Right atrium auricular region (tissue), 2 donors: Measurements from ENCODE around the gene DNAI1. TPM values are rescaled to one million over a fixed set of nuclear protein-coding genes. Genes with fewer than 3 reads are reported as not detected.
A peak's percentile ranks its signal among the peaks of the same experiment; 100 is the strongest.

ENCODE experiments used
- DNase-seq: peaks from one replicate; pipeline ENCODE4 v3.0.0-alpha.2; 2019; ENCODE audit warnings: low spot score
- H3K27ac ChIP-seq, 2 donors: fragments of 200-600 bp; sonication (generic); 1 replicate in 1 of 2; 2 replicates in 1 of 2; pipeline ENCODE4 v1.5.1; 2016 to 2019
- H3K27me3 ChIP-seq, 2 donors: fragments of 200-600 bp; sonication (generic); one replicate each; pipeline versions ENCODE4 v1.5.1 to v1.6.0; 2017 to 2019
- H3K36me3 ChIP-seq: fragments of 200-600 bp; sonication (generic); one replicate; pipeline ENCODE4 v1.5.1; 2016
- H3K4me1 ChIP-seq, 2 donors: fragments of 200-600 bp; sonication (generic); one replicate each; pipeline versions ENCODE4 v1.5.1 to v1.6.0; 2017 to 2019
- H3K4me3 ChIP-seq, 2 donors: fragments of 200-600 bp; sonication (generic); 1 replicate in 1 of 2; 2 replicates in 1 of 2; pipeline ENCODE4 v1.5.1; 2017 to 2019; ENCODE audit warnings: mild to moderate bottlenecking in 1 of 2, moderate library complexity in 1 of 2
- H3K9me3 ChIP-seq, 2 donors: fragments of 200-600 bp; sonication (generic); one replicate each; pipeline ENCODE4 v1.5.1; 2019
- total RNA-seq, 2 donors: library from RNA; depleted of rRNA; stranded (reverse); fragments of >200 nt; gene quantifications; one replicate each; pipeline ENCODE4 v1.1.0, GENCODE V29; 2016
- TF ChIP-seq, protein P1 (sequence below), 2 donors: fragments of 200-600 bp; sonication (generic); IDR thresholded peaks; one replicate each; pipeline ENCODE4 v1.5.1; 2019; ENCODE audit warnings: antibody characterized with exemption in 2 of 2

The DNAI1 gene
- total RNA-seq, 2 donors from 2014 or later, result not detected

DNA sequence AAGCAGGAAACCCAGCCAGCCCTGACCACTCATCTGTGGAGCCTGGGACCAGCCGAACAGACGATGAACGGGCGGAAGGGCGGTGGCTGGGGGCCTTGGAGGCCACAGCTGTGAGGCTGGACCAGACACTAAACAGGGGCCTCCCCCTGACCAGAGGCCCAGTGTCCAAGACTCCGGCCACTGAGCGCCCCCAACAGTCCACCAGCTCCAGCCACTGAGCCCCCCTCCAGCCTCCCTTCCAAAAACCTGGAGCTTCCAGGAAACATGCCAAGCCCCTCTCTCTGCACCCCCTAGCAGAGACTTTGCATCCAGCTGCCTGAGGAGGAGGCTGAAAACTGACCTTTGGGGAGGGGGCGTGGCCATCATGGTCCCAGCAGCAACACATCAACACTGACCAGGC, 107.7 kb downstream of the DNAI1 start:
- no peak overlapping the region for H3K4me3 ChIP-seq
- no peak for DNase-seq
- peaks cover 0 to 41% of the 10 kb centered on the region in 2 donors for H3K4me1 ChIP-seq
- H3K9me3 ChIP-seq, result no peaks in the 10 kb centered on the region
- H3K27ac ChIP-seq, result no peak overlapping the region
- H3K27me3 ChIP-seq, result no peaks in the 10 kb centered on the region
- TF ChIP-seq, protein P1, sequence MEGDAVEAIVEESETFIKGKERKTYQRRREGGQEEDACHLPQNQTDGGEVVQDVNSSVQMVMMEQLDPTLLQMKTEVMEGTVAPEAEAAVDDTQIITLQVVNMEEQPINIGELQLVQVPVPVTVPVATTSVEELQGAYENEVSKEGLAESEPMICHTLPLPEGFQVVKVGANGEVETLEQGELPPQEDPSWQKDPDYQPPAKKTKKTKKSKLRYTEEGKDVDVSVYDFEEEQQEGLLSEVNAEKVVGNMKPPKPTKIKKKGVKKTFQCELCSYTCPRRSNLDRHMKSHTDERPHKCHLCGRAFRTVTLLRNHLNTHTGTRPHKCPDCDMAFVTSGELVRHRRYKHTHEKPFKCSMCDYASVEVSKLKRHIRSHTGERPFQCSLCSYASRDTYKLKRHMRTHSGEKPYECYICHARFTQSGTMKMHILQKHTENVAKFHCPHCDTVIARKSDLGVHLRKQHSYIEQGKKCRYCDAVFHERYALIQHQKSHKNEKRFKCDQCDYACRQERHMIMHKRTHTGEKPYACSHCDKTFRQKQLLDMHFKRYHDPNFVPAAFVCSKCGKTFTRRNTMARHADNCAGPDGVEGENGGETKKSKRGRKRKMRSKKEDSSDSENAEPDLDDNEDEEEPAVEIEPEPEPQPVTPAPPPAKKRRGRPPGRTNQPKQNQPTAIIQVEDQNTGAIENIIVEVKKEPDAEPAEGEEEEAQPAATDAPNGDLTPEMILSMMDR (IDR thresholded peaks at IDR 0.05), result no peak
- no peaks in the 10 kb centered on the region for H3K36me3 ChIP-seq

DNA sequence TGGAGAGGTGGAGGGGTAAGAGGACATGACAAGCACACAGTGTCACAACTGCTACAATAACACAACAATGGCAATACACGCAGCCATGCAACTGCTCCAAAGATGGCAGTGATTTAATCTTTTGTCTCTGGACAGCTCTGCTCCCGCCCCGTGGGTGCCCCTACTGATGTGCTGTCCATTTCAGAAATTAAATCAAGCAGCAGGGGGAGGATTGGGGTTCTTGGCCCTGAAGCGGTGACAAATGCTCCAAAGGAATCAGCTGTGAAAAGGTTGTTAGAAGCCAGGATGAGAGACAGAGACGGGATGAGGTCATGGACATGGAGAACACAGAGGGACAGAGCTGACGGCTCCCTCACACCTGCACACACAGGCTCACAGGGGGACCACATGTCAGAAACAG, 108.4 kb downstream of the DNAI1 start:
- Histone ChIP-seq H3K9me3 (no peaks in the 10 kb centered on the region), H3K4me3 (no peak overlapping the region), H3K36me3 (no peaks in the 10 kb centered on the region), H3K4me1 (peaks cover 0 to 35% of the 10 kb centered on the region in 2 donors), H3K27me3 (no peaks in the 10 kb centered on the region), H3K27ac (peak overlapping the region in 1 of 2 donors; percentile 60)
- no peak for DNase-seq
- TF ChIP-seq, protein P1 (IDR thresholded peaks at IDR 0.05), result no peak

DNA sequence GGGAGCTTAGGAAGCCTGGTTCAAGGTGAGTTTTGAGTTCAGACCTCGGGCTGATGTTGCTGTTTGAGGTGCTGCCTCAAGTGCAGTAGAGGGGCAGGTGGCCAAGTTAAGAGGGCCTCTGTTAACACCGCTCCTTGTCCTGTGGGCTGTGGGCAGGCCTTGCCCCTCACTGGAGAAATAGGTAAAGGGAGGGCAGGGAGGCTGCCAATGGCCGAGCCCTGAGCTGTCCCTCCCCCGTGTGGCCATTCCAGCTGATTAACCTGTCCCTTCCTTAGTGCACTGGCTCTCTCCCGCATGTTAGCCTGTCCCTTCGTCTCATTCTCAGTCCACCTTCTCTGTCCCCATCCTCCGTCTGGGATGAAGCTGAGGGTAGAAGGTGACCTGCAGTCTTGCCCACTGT, 109.5 kb downstream of the DNAI1 start:
- TF ChIP-seq, protein P1 (IDR thresholded peaks at IDR 0.05), result no peak
- no peak overlapping the region for H3K4me3 ChIP-seq
- no peaks in the 10 kb centered on the region for H3K36me3 ChIP-seq
- no peak for DNase-seq
- H3K4me1 ChIP-seq, result peaks cover 0 to 35% of the 10 kb centered on the region in 2 donors
- H3K27ac ChIP-seq, result peak overlapping the region in 1 of 2 donors; percentile 60
- no peaks in the 10 kb centered on the region for H3K27me3 ChIP-seq
- no peaks in the 10 kb centered on the region for H3K9me3 ChIP-seq

DNA sequence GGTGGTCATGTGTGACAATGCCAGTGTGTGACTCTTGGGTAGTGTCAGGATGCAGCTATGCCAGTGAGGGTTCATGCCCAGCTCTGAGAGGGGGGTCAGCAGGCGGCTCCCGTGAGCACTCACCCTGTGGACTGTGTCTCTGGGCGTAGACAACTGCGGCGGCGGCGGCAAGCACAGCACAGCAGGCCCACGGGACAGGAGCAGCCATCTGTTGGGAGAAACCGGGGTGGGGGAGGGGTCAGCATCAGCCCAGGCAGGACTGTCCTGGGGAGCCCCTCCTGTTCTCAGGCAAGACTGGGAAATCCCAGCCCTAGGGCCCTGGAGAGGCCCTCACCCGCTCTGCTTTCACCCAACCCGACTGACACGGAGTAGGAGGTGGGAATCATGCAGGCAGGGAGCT, 110.2 kb downstream of the DNAI1 start:
- H3K4me3 ChIP-seq, result no peak overlapping the region
- H3K27me3 ChIP-seq, result no peaks in the 10 kb centered on the region
- peaks cover 0 to 35% of the 10 kb centered on the region in 2 donors for H3K4me1 ChIP-seq
- no peaks in the 10 kb centered on the region for H3K9me3 ChIP-seq
- TF ChIP-seq, protein P1 (IDR thresholded peaks at IDR 0.05), result no peak
- no peak for DNase-seq
- H3K27ac ChIP-seq, result no peak overlapping the region
- H3K36me3 ChIP-seq, result no peaks in the 10 kb centered on the region

DNA sequence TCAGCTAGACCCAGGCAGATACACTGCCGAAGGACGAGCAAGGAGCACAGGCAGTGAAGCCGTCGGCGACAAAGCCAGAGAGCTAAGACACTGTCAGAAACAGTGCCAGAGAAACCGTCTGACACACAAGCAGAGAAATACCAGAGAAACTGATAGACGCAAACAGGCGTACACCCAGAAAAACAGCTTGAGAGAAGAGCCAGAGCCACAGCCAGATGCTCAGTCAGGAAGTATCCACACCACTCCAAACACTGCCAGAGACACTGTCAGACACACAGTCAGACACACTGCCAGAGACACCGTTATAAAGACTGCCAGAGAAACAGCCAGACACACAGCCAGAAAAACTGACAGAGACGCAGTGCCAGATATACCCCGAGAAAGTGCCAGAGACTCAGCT, 111.8 kb downstream of the DNAI1 start:
- Histone ChIP-seq H3K27me3 (no peaks in the 10 kb centered on the region), H3K4me3 (no peak overlapping the region), H3K36me3 (no peaks in the 10 kb centered on the region), H3K9me3 (no peaks in the 10 kb centered on the region), H3K27ac (peak overlapping the region in 1 of 2 donors; percentile 23), H3K4me1 (peaks cover 0 to 35% of the 10 kb centered on the region in 2 donors)
- TF ChIP-seq, protein P1 (IDR thresholded peaks at IDR 0.05), result no peak
- no peak for DNase-seq

Other genes with a start within 250 kb of the DNAI1 start
- gene KIF24, start 129.5 kb upstream of the DNAI1 start, total RNA-seq, result under 1 TPM; 0.43 to 0.52 TPM
- gene NUDT2, start 129.2 kb upstream of the DNAI1 start, total RNA-seq, result 10 to 100 TPM; 17.6 to 25.3 TPM
- gene MYORG, start 81.9 kb upstream of the DNAI1 start, total RNA-seq, result 1 to 10 TPM; 5.4 to 7.4 TPM
- gene FAM219A, start 235 bp upstream of the DNAI1 start, total RNA-seq, result 10 to 100 TPM; 10.5 to 19.9 TPM
- under 1 TPM in 1 of 2 donors, not detected in 1; 0.75 TPM for gene ENHO, start 64.2 kb downstream of the DNAI1 start, total RNA-seq
- 10 to 100 TPM in 1 of 2 donors, 1 to 10 TPM in 1; 6.6 to 23.3 TPM for gene CNTFR, start 130.9 kb downstream of the DNAI1 start, total RNA-seq
- gene RPP25L, start 153.3 kb downstream of the DNAI1 start, total RNA-seq, result 10 to 100 TPM; 29.9 to 49.2 TPM
- 100 to 1,000 TPM in 1 of 2 donors, 10 to 100 TPM in 1; 59.1 to 154 TPM for gene DCTN3, start 161.7 kb downstream of the DNAI1 start, total RNA-seq
- gene ARID3C, start 170.3 kb downstream of the DNAI1 start, total RNA-seq, result not detected
- 10 to 100 TPM; 52.2 to 70.7 TPM for gene SIGMAR1, start 179.0 kb downstream of the DNAI1 start, total RNA-seq
- 10 to 100 TPM; 30.9 to 35.0 TPM for gene GALT, start 187.9 kb downstream of the DNAI1 start, total RNA-seq
- gene IL11RA, start 193.4 kb downstream of the DNAI1 start, total RNA-seq, result 100 to 1,000 TPM in 1 of 2 donors, 10 to 100 TPM in 1; 58.2 to 108 TPM
- not detected for gene CCL27, start 203.9 kb downstream of the DNAI1 start, total RNA-seq
- gene CCL19, start 232.5 kb downstream of the DNAI1 start, total RNA-seq, result under 1 TPM in 1 of 2 donors, not detected in 1; 0.63 TPM